Type B pancreatic cell (in vitro differentiated cells): ENCODE results near the gene SNRNP25. TPM values are rescaled to one million over a fixed set of nuclear protein-coding genes. Genes with fewer than 3 reads are reported as not detected.

Experiments
- DNase-seq: peaks from one replicate; pipeline ENCODE4 v3.0.0; 2021; ENCODE audit warnings: mixed read lengths; ENCODE audit not compliant: unreplicated experiment; ENCODE audit errors: extremely low spot score
- H3K27ac Mint-ChIP-seq: 2 replicates; pipeline ENCODE4 v1.8.0; 2021; ENCODE audit warnings: mild to moderate bottlenecking, mixed read lengths
- H3K27me3 Mint-ChIP-seq: 2 replicates; pipeline ENCODE4 v1.8.0; 2021; ENCODE audit warnings: mixed read lengths
- H3K36me3 Mint-ChIP-seq: 2 replicates; pipeline ENCODE4 v1.8.0; 2021; ENCODE audit warnings: mixed read lengths
- H3K4me1 Mint-ChIP-seq: one replicate; pipeline ENCODE4 v1.8.0; 2021; ENCODE audit warnings: mixed read lengths; ENCODE audit not compliant: unreplicated experiment
- H3K4me3 Mint-ChIP-seq: 2 replicates; pipeline ENCODE4 v1.8.0; 2021; ENCODE audit warnings: mild to moderate bottlenecking, mixed read lengths
- H3K9me3 Mint-ChIP-seq: 2 replicates; pipeline ENCODE4 v1.8.0; 2021; ENCODE audit warnings: mixed read lengths
- CTCF ChIP-seq: fragments of 200-600 bp; sonication (generic); conservative IDR thresholded peaks from 2 replicates; pipeline ENCODE4 v1.5.0; 2021; ENCODE audit warnings: antibody characterized with exemption, mild to moderate bottlenecking
- total RNA-seq: library from RNA; stranded (reverse); gene quantifications from 2 replicates; pipeline ENCODE4 v1.2.1, GENCODE V29; 2021; ENCODE audit warnings: low replicate concordance

Gene SNRNP25
- total RNA-seq, 1 donor from 2014 or later: 48.7 TPM

DNA sequence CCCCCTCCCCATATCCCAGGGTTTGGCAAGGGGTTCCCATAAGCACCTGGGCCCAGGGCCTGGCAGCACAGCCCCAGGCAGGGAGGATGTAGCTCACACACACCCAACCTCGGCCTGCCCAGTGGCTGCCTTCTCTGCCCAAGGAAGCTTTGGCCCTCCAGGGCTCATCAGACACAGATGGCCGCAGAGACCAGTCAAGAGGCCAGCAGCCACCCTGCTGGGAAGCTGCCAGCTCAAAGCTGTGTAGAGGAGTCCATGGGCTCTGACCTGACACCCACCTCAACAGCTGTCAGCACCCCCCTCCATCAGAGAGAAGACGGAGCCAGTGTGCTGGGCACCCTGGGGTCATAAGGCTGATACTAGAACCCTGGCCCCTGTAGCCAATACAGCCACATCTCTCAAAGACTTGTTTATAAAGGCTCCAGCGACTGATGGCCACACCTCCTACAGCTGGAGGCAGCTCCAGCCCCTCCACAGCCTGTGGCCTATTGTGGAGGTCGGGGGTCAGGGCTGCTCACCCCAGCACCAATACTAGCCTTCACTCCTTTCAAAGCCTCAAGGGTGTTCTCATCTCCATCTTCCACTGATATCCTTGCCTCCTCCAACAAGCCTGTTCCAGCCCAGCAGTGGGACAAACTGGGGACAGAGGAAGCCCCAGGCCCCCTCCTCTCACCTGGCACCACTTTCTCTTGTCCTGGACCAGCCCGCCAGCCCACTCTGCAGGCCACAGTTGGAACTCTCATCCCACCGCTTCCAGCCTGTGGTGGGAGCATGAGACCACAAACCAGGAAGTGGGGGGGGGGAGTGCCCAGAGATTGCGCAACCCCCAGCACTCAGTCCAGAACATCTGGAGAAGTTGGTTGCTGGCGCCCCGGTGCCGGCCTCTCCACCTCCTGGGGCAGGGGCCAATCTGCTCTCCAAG, 22.2 kb downstream of the SNRNP25 start:
- peak; percentile 47 for TF ChIP-seq CTCF
- peaks cover 3% of the 10 kb centered on the region for H3K27me3 Mint-ChIP-seq
- DNase-seq: no peak
- H3K4me1 Mint-ChIP-seq: peaks cover 21% of the 10 kb centered on the region
- no peaks in the 10 kb centered on the region for H3K9me3 Mint-ChIP-seq
- peak overlapping the region; percentile 77 for H3K4me3 Mint-ChIP-seq
- no peaks in the 10 kb centered on the region for H3K36me3 Mint-ChIP-seq
- peak overlapping the region; percentile 66 for H3K27ac Mint-ChIP-seq

DNA sequence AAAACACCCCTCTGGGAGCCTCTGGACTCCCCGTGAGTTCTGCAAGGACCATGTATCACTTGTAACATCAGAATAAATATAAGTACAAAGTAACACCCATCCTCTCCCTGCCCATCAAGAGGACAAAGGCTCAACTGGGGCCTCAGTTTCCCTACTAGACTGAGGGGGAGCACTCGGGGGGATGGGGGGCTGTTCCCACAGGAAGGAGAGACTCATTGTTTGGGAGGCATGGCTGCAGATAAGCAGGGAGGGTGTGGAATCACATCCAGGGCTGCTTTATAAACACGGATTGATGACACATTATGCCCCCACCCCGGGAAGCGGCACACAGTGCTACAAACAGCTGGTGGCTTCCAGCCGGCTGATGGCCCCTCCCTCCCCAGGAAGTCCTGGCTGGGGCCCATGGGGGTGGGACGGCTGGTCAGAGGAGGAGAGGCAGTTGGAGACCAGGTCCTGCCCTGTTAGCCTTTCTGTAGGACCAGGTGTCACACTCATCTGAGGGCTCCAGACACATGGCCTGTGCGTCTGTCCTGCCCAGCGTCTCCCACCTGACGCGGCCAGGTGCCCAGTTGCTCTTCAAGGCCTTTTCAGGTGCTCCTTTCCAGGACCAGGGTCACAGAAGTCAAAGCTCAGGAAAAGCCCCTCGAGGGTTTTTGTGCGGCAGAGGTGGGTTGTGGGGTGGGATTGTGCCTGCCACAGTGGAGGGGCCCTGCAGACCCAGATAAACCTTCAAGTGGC, 23.1 kb downstream of the SNRNP25 start:
- H3K9me3 Mint-ChIP-seq: no peaks in the 10 kb centered on the region
- no peaks in the 10 kb centered on the region for H3K36me3 Mint-ChIP-seq
- H3K27ac Mint-ChIP-seq: peak overlapping the region; percentile 66
- peaks cover 21% of the 10 kb centered on the region for H3K4me1 Mint-ChIP-seq
- peak overlapping the region; percentile 77 for H3K4me3 Mint-ChIP-seq
- no peak for DNase-seq
- no peak for TF ChIP-seq CTCF
- peaks cover 3% of the 10 kb centered on the region for H3K27me3 Mint-ChIP-seq

- Mint-ChIP-seq H3K27me3 (peaks cover 3% of the 10 kb centered on the region), H3K9me3 (no peaks in the 10 kb centered on the region), H3K4me3 (peak overlapping the region; percentile 77), H3K36me3 (no peaks in the 10 kb centered on the region), H3K4me1 (peaks cover 21% of the 10 kb centered on the region), H3K27ac (no peak overlapping the region)
- no peak for DNase-seq
- peak; percentile 31 for TF ChIP-seq CTCF
These were observed 23.7 kb downstream of the SNRNP25 start for GRCh38 chr16:77273-77806.

DNA sequence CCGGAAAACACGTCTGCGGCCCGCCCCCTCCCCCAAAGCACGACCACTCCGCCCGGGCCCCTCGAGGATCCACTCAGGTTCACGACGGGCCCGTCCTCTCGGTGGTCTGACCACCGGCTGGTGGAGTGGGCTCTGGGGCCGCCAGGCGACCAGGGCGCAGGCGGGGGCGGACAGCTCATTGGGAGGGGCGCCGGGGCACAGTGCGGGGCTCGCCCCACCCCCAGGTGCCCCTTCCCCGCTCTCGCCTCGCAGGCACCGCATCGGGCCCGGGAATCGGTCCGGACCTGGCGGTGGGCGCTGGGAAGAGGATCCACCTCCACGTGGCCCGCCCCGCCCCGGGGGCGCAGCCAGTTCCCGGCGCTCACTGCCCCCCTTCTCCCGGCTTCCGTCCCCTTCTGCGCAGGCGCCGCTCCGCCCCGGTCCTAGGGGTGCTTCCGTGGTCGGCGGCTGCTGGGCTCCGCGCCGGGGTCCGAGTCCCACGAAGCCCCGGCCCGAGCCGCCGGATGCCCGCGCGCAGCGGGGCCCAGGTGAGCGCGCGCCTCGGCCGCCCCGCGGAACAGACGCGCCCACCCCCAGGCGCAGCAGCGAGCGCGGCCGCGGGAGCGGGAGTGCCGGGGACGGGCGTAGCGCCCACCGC, 24.3 kb downstream of the SNRNP25 start, which contains the start of gene MPG:
TSS of gene MPG (plus strand) at position 419 of the 637 bp plus-strand sequence. CDS start at position 504, 85 bp downstream.
- peaks cover 19% of the 10 kb centered on the region for H3K4me1 Mint-ChIP-seq

More for the DNA sequence above, 24.3 kb downstream of the SNRNP25 start, which contains the start of gene MPG:
- Mint-ChIP-seq H3K9me3 (no peaks in the 10 kb centered on the region), H3K36me3 (no peaks in the 10 kb centered on the region), H3K4me3 (peak within 1 kb of the TSS; percentile 90), H3K27me3 (peaks cover 2% of the 10 kb centered on the region), H3K27ac (peak within 1 kb of the TSS; percentile 72)
- DNase-seq: peak; percentile 87
- TF ChIP-seq CTCF: peak; percentile 11
